ENCODE results near the gene AGO1.
"Not testable (repeated sequence)": the region's sequence is repeated elsewhere in the genome, so short reads cannot be mapped to it uniquely, and the experiment has no call there.

DNA sequence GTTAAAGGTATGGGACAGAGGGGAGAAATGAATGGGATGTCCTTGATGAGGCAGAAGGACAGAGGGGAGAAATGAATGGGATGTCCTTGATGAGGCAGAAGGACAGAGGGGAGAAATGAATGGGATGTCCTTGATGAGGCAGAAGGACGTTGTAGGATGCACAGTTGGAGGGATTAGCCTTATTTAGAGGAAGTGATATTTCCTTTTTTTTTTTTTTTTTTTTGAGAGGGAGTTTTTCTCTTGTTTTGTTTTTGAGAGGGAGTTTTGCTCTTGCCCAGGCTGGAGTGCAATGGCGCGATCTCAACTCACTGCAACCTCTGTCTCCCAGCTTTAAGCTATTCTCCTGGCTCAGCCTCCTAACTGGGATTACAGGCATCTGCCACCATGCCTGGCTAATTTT is 6.0 kb downstream of the AGO1 start:
- TF ChIP-seq, protein P1, sequence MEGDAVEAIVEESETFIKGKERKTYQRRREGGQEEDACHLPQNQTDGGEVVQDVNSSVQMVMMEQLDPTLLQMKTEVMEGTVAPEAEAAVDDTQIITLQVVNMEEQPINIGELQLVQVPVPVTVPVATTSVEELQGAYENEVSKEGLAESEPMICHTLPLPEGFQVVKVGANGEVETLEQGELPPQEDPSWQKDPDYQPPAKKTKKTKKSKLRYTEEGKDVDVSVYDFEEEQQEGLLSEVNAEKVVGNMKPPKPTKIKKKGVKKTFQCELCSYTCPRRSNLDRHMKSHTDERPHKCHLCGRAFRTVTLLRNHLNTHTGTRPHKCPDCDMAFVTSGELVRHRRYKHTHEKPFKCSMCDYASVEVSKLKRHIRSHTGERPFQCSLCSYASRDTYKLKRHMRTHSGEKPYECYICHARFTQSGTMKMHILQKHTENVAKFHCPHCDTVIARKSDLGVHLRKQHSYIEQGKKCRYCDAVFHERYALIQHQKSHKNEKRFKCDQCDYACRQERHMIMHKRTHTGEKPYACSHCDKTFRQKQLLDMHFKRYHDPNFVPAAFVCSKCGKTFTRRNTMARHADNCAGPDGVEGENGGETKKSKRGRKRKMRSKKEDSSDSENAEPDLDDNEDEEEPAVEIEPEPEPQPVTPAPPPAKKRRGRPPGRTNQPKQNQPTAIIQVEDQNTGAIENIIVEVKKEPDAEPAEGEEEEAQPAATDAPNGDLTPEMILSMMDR (IDR thresholded peaks at IDR 0.05), result not testable (repeated sequence)
- not testable (repeated sequence) for TF ChIP-seq ZFX (IDR thresholded peaks at IDR 0.05; ENCODE audit: borderline replicate concordance)
